Spleen (tissue), 11 donors: ENCODE data around the gene TGM3. TPM values are rescaled to one million over a fixed set of nuclear protein-coding genes. Genes with fewer than 3 reads are reported as not detected.
A peak's percentile ranks its signal among the peaks of the same experiment; 100 is the strongest.

Source experiments
- DNase-seq: peaks from one replicate; pipeline ENCODE4 v3.0.0-alpha.2; 2020
- H3K27ac ChIP-seq, 8 donors: fragments of 200-600 bp; sonication (generic) in 7 of 8; 1 replicate in 4 of 8; 2 replicates in 4 of 8; pipeline versions ENCODE4 v1.5.0 to v1.8.0; 2016 to 2021; ENCODE audit warnings: inconsistent platforms in 4 of 8, mild to moderate bottlenecking in 4 of 8, moderate library complexity in 1 of 8
- H3K27me3 ChIP-seq, 7 donors: fragments of 200-600 bp; sonication (generic) in 6 of 7; replicated peaks in 1 of 7; 1 replicate in 4 of 7; 2 replicates in 3 of 7; pipeline versions ENCODE4 v1.5.0 to v1.8.0; 2016 to 2021; ENCODE audit warnings: inconsistent platforms in 3 of 7, mild to moderate bottlenecking in 1 of 7
- H3K36me3 ChIP-seq, 6 donors: fragments of 200-600 bp; sonication (generic) in 5 of 6; 1 replicate in 4 of 6; 2 replicates in 2 of 6; pipeline versions ENCODE4 v1.5.0 to v1.8.0; 2016 to 2021; ENCODE audit warnings: inconsistent platforms in 2 of 6
- H3K4me1 ChIP-seq, 6 donors: fragments of 200-600 bp; sonication (generic) in 5 of 6; 1 replicate in 3 of 6; 2 replicates in 3 of 6; pipeline versions ENCODE4 v1.5.0 to v1.8.0; 2016 to 2021; ENCODE audit warnings: inconsistent platforms in 3 of 6
- H3K4me3 ChIP-seq, 8 donors: fragments of 200-600 bp; sonication (generic) in 7 of 8; 1 replicate in 4 of 8; 2 replicates in 4 of 8; pipeline versions ENCODE4 v1.5.0 to v1.8.0; 2016 to 2021; ENCODE audit warnings: inconsistent platforms in 4 of 8, mild to moderate bottlenecking in 4 of 8, moderate library complexity in 2 of 8
- H3K9me3 ChIP-seq, 8 donors: fragments of 200-600 bp; sonication (generic) in 7 of 8; 1 replicate in 4 of 8; 2 replicates in 4 of 8; pipeline versions ENCODE4 v1.5.0 to v1.8.0; 2016 to 2021; ENCODE audit warnings: inconsistent platforms in 4 of 8
- CTCF ChIP-seq, 11 experiments: fragments of 200-600 bp in 7 of 11; fragments of 450-650 bp in 4 of 11; sonication (generic) in 4 of 11; IDR thresholded peaks in 8 of 11; conservative IDR thresholded peaks in 3 of 11; 1 replicate in 7 of 11; 2 replicates in 4 of 11; pipeline versions ENCODE4 v1.4.0 to v1.8.0; 2016 to 2021; ENCODE audit warnings: antibody characterized with exemption in 11 of 11, inconsistent platforms in 4 of 11, mild to moderate bottlenecking in 1 of 11
- POLR2A ChIP-seq, 3 donors: fragments of 450-650 bp; IDR thresholded peaks; one replicate each; pipeline ENCODE4 v1.5.1; 2017; ENCODE audit warnings: antibody characterized with exemption in 3 of 3, mild to moderate bottlenecking in 1 of 3
- POLR2AphosphoS5 ChIP-seq, 3 donors: sonication (generic); formaldehyde crosslinking; IDR thresholded peaks; one replicate each; pipeline ENCODE4 v1.5.1; 2017; ENCODE audit warnings: antibody characterized with exemption in 3 of 3
- WGBS, 5 donors: extraction: QIAGEN DNeasy Blood & Tissue Kit in 3 of 5; methylation state at CpG; one replicate each; pipeline versions ENCODE4 v1.1.5 to v1.1.7; 2013 to 2018; 5-methylcytosine and 5-hydroxymethylcytosine counted together
- intact Hi-C: fragments of 100-400 bp; cut with DNase I; formaldehyde crosslinking; loops from one replicate; pipeline ENCODE4 v1.15.0; 2023; ENCODE audit warnings: low total_unique reads
- polyA plus RNA-seq, 3 donors: library from polyadenylated mRNA; stranded (reverse); fragments of 200-250 nt; gene quantifications; one replicate each; pipeline ENCODE4 v1.2.1, GENCODE V29; 2013
- total RNA-seq, 7 donors: library from RNA; depleted of rRNA in 3 of 7; stranded (reverse); fragments of >200 nt in 3 of 7; fragmentation: NEBNext Ultra II Directional in 4 of 7; extraction: Animal tissue kit (Norgen Biotek cat#: 25700) in 4 of 7; gene quantifications; one replicate each; pipeline versions ENCODE4 v1.1.0 to v1.2.1, GENCODE V29; 2016 to 2021
- donor health status: healthy with polysubstance abuse.
- donor health status: DM: no; HTN: no; CAD: no; lungs with moderate emphysema.
- donor health status: DM: no; HTN: no; CAD: no.
- donor health status: Bipolar disorder and iron deficiency.
- donor health status: healthy.
- donor health status: DM: no; HTN: no; CAD: no.
- donor health status: DM: yes; HTN: yes; CAD: no.

TGM3 gene
- total and polyA plus RNA-seq, 10 donors = 0.09 to 0.64 (median 0.43) TPM; not detected in 3

DNA sequence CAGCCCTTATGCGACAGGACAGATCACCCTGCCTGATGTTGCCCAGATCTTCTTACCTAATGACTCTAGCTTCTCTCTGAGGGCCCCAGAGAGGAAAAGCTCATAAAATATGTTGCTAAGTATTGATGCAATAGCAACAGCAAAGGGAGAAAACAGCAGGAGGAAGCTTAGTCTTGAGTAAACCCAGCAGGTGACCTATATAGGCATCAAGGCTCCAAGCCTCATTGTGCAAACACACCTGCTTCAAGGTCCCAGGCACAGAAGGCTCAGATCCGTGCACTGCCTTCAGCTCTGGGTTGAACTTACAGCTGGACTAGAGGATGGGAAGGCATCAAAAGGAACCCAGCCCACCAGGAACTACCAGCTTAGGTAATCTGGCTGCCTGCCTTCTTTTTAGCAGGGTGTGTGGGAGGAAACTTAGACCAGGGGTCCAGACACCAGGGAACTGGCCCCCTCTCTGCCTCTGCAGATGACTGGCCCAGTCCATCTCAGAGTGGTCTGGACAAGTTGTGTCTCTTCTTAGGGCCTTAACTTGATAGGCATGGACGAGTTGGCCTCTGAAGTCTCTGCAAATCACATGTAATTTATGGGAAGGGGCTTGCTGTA lies 34.4 kb downstream of the TGM3 start:
- H3K4me3 ChIP-seq = peak overlapping the region in 1 of 8 donors; percentile 17
- H3K9me3 ChIP-seq = no peaks in the 10 kb centered on the region
- no peak for DNase-seq
- H3K27me3 ChIP-seq = peaks cover 0 to 18% (median 0%) of the 10 kb centered on the region in 7 donors
- intact Hi-C loops = no loop called here
- 56 to 82% (median 69%) methylated on average over 2 to 3 of the region's 3 CpGs for WGBS, 5 donors
- TF ChIP-seq POLR2A (IDR thresholded peaks at IDR 0.05) = no peak
- TF ChIP-seq CTCF (IDR thresholded peaks at IDR 0.05 in 8 of 11, conservative IDR thresholded peaks at IDR 0.05 in 3 of 11) = no peak
- no peak for TF ChIP-seq POLR2AphosphoS5 (IDR thresholded peaks at IDR 0.05)
- peaks cover 0 to 6% (median 0%) of the 10 kb centered on the region in 6 donors for H3K4me1 ChIP-seq
- H3K36me3 ChIP-seq = no peaks in the 10 kb centered on the region
- peak overlapping the region in 5 of 8 donors; percentile 29 to 67 (median 60) for H3K27ac ChIP-seq

DNA sequence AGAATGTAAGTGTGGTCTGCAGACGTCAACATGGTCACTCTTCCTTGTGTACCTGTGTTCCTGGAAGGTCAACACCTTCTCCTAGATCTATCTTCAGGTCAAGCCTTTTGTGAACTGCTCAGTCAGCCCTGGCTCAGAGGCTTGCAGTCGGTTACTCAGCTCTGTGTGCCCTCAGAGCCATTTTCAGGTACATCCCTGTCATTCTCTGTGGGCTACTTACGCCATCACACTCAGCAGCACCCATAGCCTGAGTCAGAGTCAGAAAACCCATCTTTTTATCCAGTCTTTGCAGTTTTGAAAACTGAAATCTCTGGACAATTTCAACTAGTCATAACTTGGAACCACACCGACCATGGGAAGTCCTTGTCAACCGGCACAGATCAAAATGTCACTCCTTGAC lies 35.3 kb downstream of the TGM3 start:
- DNase-seq = no peak
- H3K4me1 ChIP-seq = peaks cover 0 to 6% (median 0%) of the 10 kb centered on the region in 6 donors
- H3K27ac ChIP-seq = no peak overlapping the region
- intact Hi-C loops = no loop called here
- TF ChIP-seq POLR2A (IDR thresholded peaks at IDR 0.05) = no peak
- no peak for TF ChIP-seq POLR2AphosphoS5 (IDR thresholded peaks at IDR 0.05)
- TF ChIP-seq CTCF (IDR thresholded peaks at IDR 0.05 in 8 of 11, conservative IDR thresholded peaks at IDR 0.05 in 3 of 11) = no peak
- peaks cover 0 to 16% (median 0%) of the 10 kb centered on the region in 7 donors for H3K27me3 ChIP-seq
- no peaks in the 10 kb centered on the region for H3K36me3 ChIP-seq
- no peaks in the 10 kb centered on the region for H3K9me3 ChIP-seq
- WGBS, 5 donors = 78 to 93% (median 83%) methylated on average over 5 of the region's 5 CpGs
- H3K4me3 ChIP-seq = no peak overlapping the region

DNA sequence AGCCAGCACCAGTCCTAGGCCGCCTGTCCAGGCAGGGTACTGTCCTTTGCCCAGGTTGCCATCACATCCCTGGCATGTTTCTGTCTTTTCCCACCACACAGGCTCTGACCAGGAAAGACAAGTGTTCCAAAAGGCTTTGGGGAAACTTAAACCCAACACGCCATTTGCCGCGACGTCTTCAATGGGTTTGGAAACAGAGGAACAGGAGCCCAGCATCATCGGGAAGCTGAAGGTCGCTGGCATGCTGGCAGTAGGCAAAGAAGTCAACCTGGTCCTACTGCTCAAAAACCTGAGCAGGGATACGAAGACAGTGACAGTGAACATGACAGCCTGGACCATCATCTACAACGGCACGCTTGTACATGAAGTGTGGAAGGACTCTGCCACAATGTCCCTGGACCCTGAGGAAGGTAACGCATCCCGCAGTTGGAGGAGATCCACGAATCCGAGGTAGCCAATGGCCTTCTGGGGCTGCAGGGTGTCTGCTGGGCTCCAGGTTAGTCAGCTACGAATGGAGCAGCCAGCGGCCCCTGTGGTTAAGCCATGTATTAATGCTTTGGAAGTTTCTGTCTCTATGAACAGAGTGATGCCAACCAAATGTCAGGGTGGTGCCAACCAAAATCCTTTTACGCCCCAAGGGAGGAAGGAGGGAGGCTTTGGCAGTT lies 36.2 kb downstream of the TGM3 start:
- intact Hi-C loops = no loop called here
- Histone ChIP-seq H3K4me1 (peaks cover 0 to 6% (median 0%) of the 10 kb centered on the region in 6 donors), H3K4me3 (no peak overlapping the region), H3K9me3 (no peaks in the 10 kb centered on the region), H3K27ac (no peak overlapping the region), H3K27me3 (peaks cover 0 to 11% (median 0%) of the 10 kb centered on the region in 7 donors), H3K36me3 (no peaks in the 10 kb centered on the region)
- 87 to 94% (median 91%) methylated on average over 17 of the region's 17 CpGs for WGBS, 5 donors
- TF ChIP-seq POLR2AphosphoS5 (IDR thresholded peaks at IDR 0.05) = no peak
- no peak for TF ChIP-seq CTCF (IDR thresholded peaks at IDR 0.05 in 8 of 11, conservative IDR thresholded peaks at IDR 0.05 in 3 of 11)
- TF ChIP-seq POLR2A (IDR thresholded peaks at IDR 0.05) = no peak
- DNase-seq = no peak

DNA sequence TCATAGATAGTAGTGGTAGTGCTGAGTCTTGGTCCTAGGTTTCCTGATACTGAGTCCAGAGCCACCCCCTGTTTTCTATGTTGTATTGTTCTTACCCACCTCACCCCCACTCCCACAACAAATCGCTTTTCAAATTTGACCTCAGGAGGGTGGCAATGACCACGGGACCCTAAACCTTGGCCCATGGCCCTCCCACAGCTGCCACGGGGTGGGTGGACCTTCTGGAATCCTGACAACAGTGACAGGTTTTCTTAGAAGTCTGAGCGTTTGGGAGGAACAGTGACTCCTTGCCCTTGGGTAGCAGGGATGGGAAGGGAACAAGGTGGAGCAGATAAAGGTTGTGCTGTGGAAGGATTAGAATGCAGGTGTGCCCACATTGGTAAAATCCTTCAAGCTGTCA lies 36.9 kb downstream of the TGM3 start:
- no peak for DNase-seq
- TF ChIP-seq POLR2AphosphoS5 (IDR thresholded peaks at IDR 0.05) (no peak), CTCF (IDR thresholded peaks at IDR 0.05 in 8 of 11, conservative IDR thresholded peaks at IDR 0.05 in 3 of 11) (no peak), POLR2A (IDR thresholded peaks at IDR 0.05) (no peak)
- 62 to 74% (median 69%) methylated on average over 4 of the region's 4 CpGs for whole genome bisulfite sequencing, 5 donors
- no peaks in the 10 kb centered on the region for H3K36me3 ChIP-seq
- no peaks in the 10 kb centered on the region for H3K9me3 ChIP-seq
- H3K4me3 ChIP-seq = no peak overlapping the region
- H3K4me1 ChIP-seq = peaks cover 0 to 6% (median 0%) of the 10 kb centered on the region in 6 donors
- H3K27me3 ChIP-seq = peaks cover 0 to 9% (median 0%) of the 10 kb centered on the region in 7 donors
- intact Hi-C loops = no loop called here
- no peak overlapping the region for H3K27ac ChIP-seq
